Breast epithelium (tissue), 4 donors: ENCODE data around the gene DAPK2. TPM values are rescaled to one million over a fixed set of nuclear protein-coding genes. Genes with fewer than 3 reads are reported as not detected.
"Not testable (repeated sequence)": the region's sequence is repeated elsewhere in the genome, so short reads cannot be mapped to it uniquely, and the experiment has no call there.

Experiments used
- DNase-seq, 2 donors: peaks; one replicate each; pipeline ENCODE4 v3.0.0-alpha.2; 2019; ENCODE audit warnings: low spot score in 2 of 2
- H3K27ac ChIP-seq, 2 donors: fragments of 200-600 bp; sonication (generic) in 1 of 2; one replicate each; pipeline ENCODE4 v1.5.1; 2016 to 2019; ENCODE audit warnings: mild to moderate bottlenecking in 1 of 2
- H3K27me3 ChIP-seq, 2 donors: fragments of 200-600 bp; sonication (generic) in 1 of 2; one replicate each; pipeline versions ENCODE4 v1.5.1 to v1.6.0; 2017 to 2019; ENCODE audit warnings: control low read depth in 1 of 2, mild to moderate bottlenecking in 1 of 2
- H3K36me3 ChIP-seq: fragments of 200-600 bp; one replicate; pipeline ENCODE4 v1.5.1; 2019
- H3K4me1 ChIP-seq, 2 donors: fragments of 200-600 bp; sonication (generic); one replicate each; pipeline ENCODE4 v1.5.1; 2016 to 2019; ENCODE audit warnings: control low read depth in 1 of 2
- H3K4me3 ChIP-seq, 3 donors: fragments of 200-600 bp; sonication (generic); 1 replicate in 2 of 3; 2 replicates in 1 of 3; pipeline ENCODE4 v1.5.1; 2016 to 2019; ENCODE audit warnings: mild to moderate bottlenecking in 3 of 3, moderate library complexity in 2 of 3
- H3K9me3 ChIP-seq, 2 donors: fragments of 200-600 bp; sonication (generic) in 1 of 2; one replicate each; pipeline ENCODE4 v1.5.1; 2016 to 2019; ENCODE audit warnings: control low read depth in 1 of 2
- CTCF ChIP-seq, 3 donors: fragments of 450-650 bp; IDR thresholded peaks; one replicate each; pipeline ENCODE4 v1.5.1; 2016 to 2017; ENCODE audit warnings: antibody characterized with exemption in 3 of 3, mild to moderate bottlenecking in 3 of 3, moderate library complexity in 3 of 3
- POLR2A ChIP-seq: fragments of 450-650 bp; IDR thresholded peaks from one replicate; pipeline ENCODE4 v1.6.1; 2016; ENCODE audit warnings: antibody characterized with exemption, mild to moderate bottlenecking, moderate library complexity
- POLR2AphosphoS5 ChIP-seq, 3 donors: sonication (generic); formaldehyde crosslinking; IDR thresholded peaks; one replicate each; pipeline ENCODE4 v1.6.1; 2017; ENCODE audit warnings: antibody characterized with exemption in 3 of 3
- intact Hi-C: fragments of 100-400 bp; cut with DNase I; formaldehyde crosslinking; loops from one replicate; pipeline ENCODE4 v1.15.1; 2023; ENCODE audit warnings: low total_unique reads
- total RNA-seq, 3 donors: library from RNA; depleted of rRNA; stranded (reverse); fragments of >200 nt; gene quantifications; one replicate each; pipeline ENCODE4 v1.1.0, GENCODE V29; 2016

The DAPK2 gene
- total RNA-seq, 3 donors from 2014 or later = 23.6 to 37.3 (median 29.6) TPM

- no peaks in the 10 kb centered on the region for H3K27me3 ChIP-seq
- no peak overlapping the region for H3K4me3 ChIP-seq
- intact Hi-C loops = loop anchor here (5.0 kb wide), 1 partner anchor 315 kb away; no protein-coding TSS in a partner anchor
- no peaks in the 10 kb centered on the region for H3K4me1 ChIP-seq
- TF ChIP-seq POLR2A (no peak), POLR2AphosphoS5 (IDR thresholded peaks at IDR 0.05) (peak in 2 of 3 donors; percentile 10 to 39), CTCF (IDR thresholded peaks at IDR 0.05) (peak; percentile 79 to 90 (median 85))
- no peaks in the 10 kb centered on the region for H3K9me3 ChIP-seq
- no peaks in the 10 kb centered on the region for H3K36me3 ChIP-seq
- H3K27ac ChIP-seq = peak overlapping the region in 1 of 2 donors; percentile 60
- DNase-seq = peak; percentile 37 to 55
Measured at GRCh38 chr15:64067564-64068030, 21.3 kb upstream of the DAPK2 start.

GRCh38 chr15:64066451-64066850 lies 20.2 kb upstream of the DAPK2 start:
- no peak overlapping the region for H3K4me3 ChIP-seq
- no peak for DNase-seq
- no peaks in the 10 kb centered on the region for H3K4me1 ChIP-seq
- no peak overlapping the region for H3K27ac ChIP-seq
- intact Hi-C loops = loop anchor here (5.0 kb wide), 1 partner anchor 314 kb away; no protein-coding TSS in a partner anchor
- H3K9me3 ChIP-seq = no peaks in the 10 kb centered on the region
- H3K27me3 ChIP-seq = no peaks in the 10 kb centered on the region
- no peaks in the 10 kb centered on the region for H3K36me3 ChIP-seq
- TF ChIP-seq CTCF (IDR thresholded peaks at IDR 0.05) (no peak), POLR2A (no peak), POLR2AphosphoS5 (IDR thresholded peaks at IDR 0.05) (no peak)

- TF ChIP-seq POLR2A (no peak), POLR2AphosphoS5 (IDR thresholded peaks at IDR 0.05) (no peak), CTCF (IDR thresholded peaks at IDR 0.05) (no peak)
- intact Hi-C loops = no loop called here
Measured at GRCh38 chr15:64060716-64061115, 14.4 kb upstream of the DAPK2 start.

GRCh38 chr15:64059104-64059503 lies 12.8 kb upstream of the DAPK2 start:
- H3K9me3 ChIP-seq, intact Hi-C loops, H3K4me3 ChIP-seq, H3K27me3 ChIP-seq, DNase-seq, H3K36me3 ChIP-seq, H3K27ac ChIP-seq, H3K4me1 ChIP-seq: not testable (repeated sequence)

More at GRCh38 chr15:64060716-64061115, 14.4 kb upstream of the DAPK2 start:
- Histone ChIP-seq H3K36me3 (no peaks in the 10 kb centered on the region), H3K4me1 (no peaks in the 10 kb centered on the region), H3K27ac (no peak overlapping the region), H3K9me3 (no peaks in the 10 kb centered on the region), H3K27me3 (no peaks in the 10 kb centered on the region), H3K4me3 (no peak overlapping the region)
- no peak for DNase-seq

GRCh38 chr15:64058279-64058678 lies 12.0 kb upstream of the DAPK2 start:
- no peaks in the 10 kb centered on the region for H3K9me3 ChIP-seq
- no peaks in the 10 kb centered on the region for H3K36me3 ChIP-seq
- H3K27ac ChIP-seq = no peak overlapping the region
- TF ChIP-seq CTCF (IDR thresholded peaks at IDR 0.05) (no peak), POLR2A (no peak), POLR2AphosphoS5 (IDR thresholded peaks at IDR 0.05) (no peak)
- intact Hi-C loops = no loop called here
- no peak for DNase-seq
- H3K27me3 ChIP-seq = no peaks in the 10 kb centered on the region
- H3K4me3 ChIP-seq = no peak overlapping the region
- H3K4me1 ChIP-seq = no peaks in the 10 kb centered on the region

- H3K4me3 ChIP-seq, H3K9me3 ChIP-seq, H3K27ac ChIP-seq, DNase-seq, intact Hi-C loops, H3K4me1 ChIP-seq, H3K27me3 ChIP-seq, H3K36me3 ChIP-seq: not testable (repeated sequence)
Measured at GRCh38 chr15:64053674-64054073, 7.4 kb upstream of the DAPK2 start.
